Measurements from ENCODE around the gene PHF23. TPM values are rescaled to one million over a fixed set of nuclear protein-coding genes. Genes with fewer than 3 reads are reported as not detected.
A peak's percentile ranks its signal among the peaks of the same experiment; 100 is the strongest.

The PHF23 gene
- total RNA-seq, 2 donors from 2014 or later: 25.9 to 52.4 TPM

DNA sequence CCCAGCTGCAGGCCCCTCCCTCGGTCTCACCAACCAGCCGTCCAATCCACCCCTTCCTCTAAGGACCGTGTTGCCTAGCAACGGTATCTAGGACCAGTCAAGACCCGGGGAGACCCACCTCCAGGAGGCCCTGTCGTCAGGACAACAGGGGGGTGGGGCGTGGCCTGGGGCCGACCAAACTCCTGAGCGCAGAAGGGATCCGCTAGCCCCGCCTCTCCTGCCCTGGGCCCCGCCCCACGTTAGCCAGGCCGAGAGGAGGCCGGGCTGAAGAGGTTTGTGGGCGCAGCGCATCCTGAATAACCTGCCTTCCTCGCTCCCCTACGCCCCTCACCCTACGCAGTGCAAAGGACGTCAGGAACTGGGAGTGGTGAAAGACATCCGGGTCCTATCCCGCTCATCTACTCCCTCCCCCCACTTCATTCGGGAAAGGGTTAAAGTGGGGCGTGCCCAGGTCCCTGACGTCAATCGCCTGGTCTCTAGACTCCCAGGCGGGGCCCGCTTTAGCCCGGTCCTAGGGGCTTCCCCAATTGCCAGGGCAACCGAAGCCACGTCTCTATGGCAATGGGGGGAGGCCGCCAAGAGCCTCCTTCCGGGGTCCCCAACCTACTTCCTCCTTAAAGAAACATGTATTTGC is 34.3 kb downstream of the PHF23 start:
- DNase-seq (ENCODE audit: low spot score in 2 of 2): peak; percentile 87 to 91
- H3K9me3 Mint-ChIP-seq: no peaks in the 10 kb centered on the region
- peak; percentile 89 to 91 for ATAC-seq

GRCh38 chr17:7204336-7204735 is 34.9 kb downstream of the PHF23 start:
- no peaks in the 10 kb centered on the region for H3K9me3 Mint-ChIP-seq

More for the DNA sequence above, 34.3 kb downstream of the PHF23 start:
- H3K27ac Mint-ChIP-seq: peak overlapping the region; percentile 78 to 92
- no peaks in the 10 kb centered on the region for H3K36me3 Mint-ChIP-seq

GRCh38 chr17:7203391-7203790 is 35.9 kb downstream of the PHF23 start:
- Mint-ChIP-seq H3K27ac (no peak overlapping the region), H3K36me3 (no peaks in the 10 kb centered on the region), H3K9me3 (no peaks in the 10 kb centered on the region)
- ATAC-seq (no peak), DNase-seq (ENCODE audit: low spot score in 2 of 2) (no peak)

More at GRCh38 chr17:7204336-7204735, 34.9 kb downstream of the PHF23 start:
- H3K36me3 Mint-ChIP-seq: no peaks in the 10 kb centered on the region
- DNase-seq (ENCODE audit: low spot score in 2 of 2) (no peak), ATAC-seq (no peak)
- H3K27ac Mint-ChIP-seq: peak overlapping the region; percentile 78 to 92

GRCh38 chr17:7196651-7197401 is 42.4 kb downstream of the PHF23 start:
- DNase-seq (ENCODE audit: low spot score in 2 of 2): no peak
- no peak for ATAC-seq
- Mint-ChIP-seq H3K27ac (no peak overlapping the region), H3K9me3 (no peaks in the 10 kb centered on the region), H3K36me3 (no peaks in the 10 kb centered on the region)

DNA sequence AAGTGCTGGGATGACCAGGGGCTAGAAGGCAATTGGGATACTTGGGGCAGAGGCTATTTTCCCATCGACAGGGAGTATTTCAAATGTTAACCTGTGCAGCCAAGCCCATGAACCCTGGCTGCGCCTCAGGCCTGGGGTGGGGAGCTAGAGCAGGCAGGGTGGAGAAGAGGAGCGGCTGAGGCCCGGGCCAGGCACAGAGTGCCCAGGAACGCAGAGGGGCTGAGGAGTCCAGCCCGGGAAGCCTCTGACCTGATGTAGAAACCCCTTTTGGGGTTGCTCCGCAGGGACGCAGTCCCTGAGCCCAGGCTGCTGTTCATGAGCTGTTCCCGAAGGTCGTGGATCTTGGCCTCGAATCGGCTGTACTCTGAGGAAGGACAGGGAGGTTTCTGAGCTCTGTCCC is 43.3 kb downstream of the PHF23 start:
- H3K27ac Mint-ChIP-seq: no peak overlapping the region
- no peaks in the 10 kb centered on the region for H3K9me3 Mint-ChIP-seq
- no peaks in the 10 kb centered on the region for H3K36me3 Mint-ChIP-seq
- no peak for DNase-seq (ENCODE audit: low spot score in 2 of 2)
- no peak for ATAC-seq

DNA sequence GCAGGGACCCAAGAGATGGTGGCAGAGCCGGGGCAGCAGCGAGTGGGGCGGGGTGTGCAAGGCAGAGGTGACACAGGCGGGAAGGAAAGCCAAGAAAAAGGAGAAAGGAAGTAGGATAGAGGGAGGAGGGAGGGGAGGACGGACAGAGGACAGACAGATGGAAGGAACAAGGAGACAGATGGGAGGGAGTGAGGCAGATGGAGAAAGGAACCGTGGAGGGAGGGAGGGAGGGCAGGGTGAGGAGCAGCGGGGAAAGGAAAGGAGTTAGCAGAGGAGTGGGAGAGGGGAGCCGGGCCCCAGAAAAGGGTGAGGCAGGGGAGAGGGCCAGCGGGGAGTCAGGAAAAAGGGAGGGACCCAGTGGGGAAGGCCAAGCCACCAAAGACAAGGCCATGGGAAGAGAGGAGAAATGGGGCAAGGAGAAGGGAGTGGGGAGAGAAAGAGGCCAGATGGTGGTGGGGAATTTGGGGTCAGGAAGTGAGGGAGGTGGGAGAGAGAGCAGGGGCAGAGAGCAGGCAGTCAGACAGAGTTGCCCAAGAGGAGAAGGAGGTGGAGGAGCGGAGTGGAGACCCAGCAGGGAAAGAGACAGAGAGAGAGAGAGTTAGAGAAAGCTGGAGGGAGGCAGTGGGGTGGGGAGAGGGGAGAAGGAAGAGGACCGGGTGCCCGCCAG is 46.9 kb downstream of the PHF23 start:
- Mint-ChIP-seq H3K27ac (peak overlapping the region; percentile 50 to 70), H3K9me3 (no peaks in the 10 kb centered on the region), H3K36me3 (no peaks in the 10 kb centered on the region)
- DNase-seq (ENCODE audit: low spot score in 2 of 2) (no peak), ATAC-seq (no peak)

GRCh38 chr17:7191571-7192270 is 47.5 kb downstream of the PHF23 start:
- no peaks in the 10 kb centered on the region for H3K36me3 Mint-ChIP-seq
- H3K27ac Mint-ChIP-seq: peak overlapping the region in 1 of 2 donors; percentile 50
- peak in 1 of 2 donors; percentile 59 for ATAC-seq
- DNase-seq (ENCODE audit: low spot score in 2 of 2): peak in 1 of 2 donors; percentile 30
- no peaks in the 10 kb centered on the region for H3K9me3 Mint-ChIP-seq

GRCh38 chr17:7191069-7191468 is 48.2 kb downstream of the PHF23 start:
- H3K27ac Mint-ChIP-seq: no peak overlapping the region
- H3K9me3 Mint-ChIP-seq: no peaks in the 10 kb centered on the region
- no peak for DNase-seq (ENCODE audit: low spot score in 2 of 2)
- no peak for ATAC-seq
- H3K36me3 Mint-ChIP-seq: no peaks in the 10 kb centered on the region

DNA sequence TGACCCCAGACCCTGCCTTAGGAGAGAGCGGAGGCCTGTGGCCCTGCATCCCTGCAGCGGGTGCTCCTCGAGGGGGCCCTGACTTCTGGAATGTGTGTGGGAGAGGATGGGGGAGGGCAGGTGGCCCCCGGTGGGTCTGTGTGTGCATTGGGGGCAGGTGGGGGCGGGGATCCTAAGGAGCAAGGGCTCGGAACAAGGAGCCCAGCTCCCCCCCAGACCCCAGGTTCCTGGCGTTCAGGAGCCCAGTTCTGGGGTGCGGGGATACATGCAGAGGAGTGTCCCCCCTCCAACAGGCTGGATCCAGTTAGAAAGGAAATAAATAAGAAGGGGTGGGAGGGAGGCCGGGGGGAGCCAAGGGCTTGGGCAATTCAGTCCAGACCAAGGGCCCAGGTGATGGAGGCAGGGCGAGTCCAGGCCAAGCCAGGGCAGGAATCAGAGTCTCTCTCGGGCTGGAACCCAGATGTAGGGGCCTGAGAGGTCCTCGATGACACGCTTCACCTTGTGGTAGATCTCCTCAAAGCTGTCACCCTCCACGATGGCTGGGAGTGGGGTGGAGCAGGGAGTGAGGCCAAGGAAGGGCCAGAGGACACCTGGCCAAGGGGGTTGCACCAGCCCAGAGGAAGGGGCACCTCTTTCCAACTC is 48.9 kb downstream of the PHF23 start:
- no peak for DNase-seq (ENCODE audit: low spot score in 2 of 2)
- ATAC-seq: no peak
- Mint-ChIP-seq H3K27ac (no peak overlapping the region), H3K9me3 (no peaks in the 10 kb centered on the region), H3K36me3 (no peaks in the 10 kb centered on the region)

DNA sequence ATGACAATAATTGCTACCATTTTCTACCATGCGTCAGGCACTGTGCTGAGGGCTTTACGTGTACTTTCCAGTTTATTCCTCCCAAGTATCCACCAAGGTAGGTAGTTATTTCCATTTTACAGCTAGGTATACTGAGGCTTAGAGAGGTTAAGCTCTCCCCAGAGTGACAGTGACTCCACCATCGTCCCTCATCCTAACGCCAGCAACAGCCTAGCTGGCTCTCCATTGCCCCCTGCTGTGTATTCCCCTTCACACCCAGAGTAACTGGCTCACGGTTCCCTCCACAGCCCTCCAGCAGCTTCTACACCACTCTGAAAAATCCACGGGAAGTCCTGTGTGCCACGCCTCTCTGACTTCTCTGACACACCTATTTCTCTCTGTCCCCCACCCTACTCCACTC is 53.0 kb downstream of the PHF23 start:
- Mint-ChIP-seq H3K36me3 (no peaks in the 10 kb centered on the region), H3K27ac (peak overlapping the region in 1 of 2 donors; percentile 3), H3K9me3 (no peaks in the 10 kb centered on the region)
- peak in 1 of 2 donors; percentile 46 for ATAC-seq
- no peak for DNase-seq (ENCODE audit: low spot score in 2 of 2)

Other genes starting within 250 kb of the PHF23 start
- gene ALOX12, start 243.4 kb downstream of the PHF23 start, total RNA-seq: not detected
- 100 to 1,000 TPM; 127 to 217 TPM for gene RNASEK, start 226.8 kb downstream of the PHF23 start, total RNA-seq
- under 1 TPM; 0.59 to 0.86 TPM for gene BCL6B, start 216.4 kb downstream of the PHF23 start, total RNA-seq
- 10 to 100 TPM in 1 of 2 donors, 1 to 10 TPM in 1; 5.0 to 10.5 TPM for gene SLC16A13, start 203.4 kb downstream of the PHF23 start, total RNA-seq
- 1 to 10 TPM in 1 of 2 donors, under 1 TPM in 1; 0.30 to 1.1 TPM for gene SLC16A11, start 195.4 kb downstream of the PHF23 start, total RNA-seq
- gene CLEC10A, start 159.2 kb downstream of the PHF23 start, total RNA-seq: not detected
- gene ASGR2, start 124.6 kb downstream of the PHF23 start, total RNA-seq: not detected
- gene ASGR1, start 60.1 kb downstream of the PHF23 start, total RNA-seq: 1 to 10 TPM; 2.0 to 3.9 TPM
- gene DLG4, start 19.6 kb downstream of the PHF23 start, total RNA-seq: 10 to 100 TPM; 20.1 to 27.1 TPM
- 100 to 1,000 TPM; 360 to 445 TPM for gene ACADVL, start 19.5 kb downstream of the PHF23 start, total RNA-seq
- gene DVL2, start 4.9 kb downstream of the PHF23 start, total RNA-seq: 10 to 100 TPM; 56.2 to 73.4 TPM
- gene GABARAP, start 3.0 kb upstream of the PHF23 start, total RNA-seq: 100 to 1,000 TPM; 167 to 298 TPM
- gene CTDNEP1, start 12.3 kb upstream of the PHF23 start, total RNA-seq: 100 to 1,000 TPM; 171 to 179 TPM
- gene ELP5, start 12.8 kb upstream of the PHF23 start, total RNA-seq: 10 to 100 TPM; 45.6 to 62.3 TPM
- gene CLDN7, start 23.0 kb upstream of the PHF23 start, total RNA-seq: 1 to 10 TPM in 1 of 2 donors, under 1 TPM in 1; 0.55 to 1.5 TPM
- gene SLC2A4, start 42.3 kb upstream of the PHF23 start, total RNA-seq: under 1 TPM in 1 of 2 donors, not detected in 1; 0.51 TPM
- 1 to 10 TPM in 1 of 2 donors, under 1 TPM in 1; 0.18 to 1.7 TPM for gene YBX2, start 55.2 kb upstream of the PHF23 start, total RNA-seq
- 100 to 1,000 TPM; 493 to 836 TPM for gene EIF5A, start 68.2 kb upstream of the PHF23 start, total RNA-seq
- 10 to 100 TPM; 36.3 to 48.6 TPM for gene GPS2, start 75.9 kb upstream of the PHF23 start, total RNA-seq
- 10 to 100 TPM; 24.8 to 32.7 TPM for gene NEURL4, start 89.9 kb upstream of the PHF23 start, total RNA-seq
- gene ACAP1, start 97.1 kb upstream of the PHF23 start, total RNA-seq: 100 to 1,000 TPM; 400 to 610 TPM
- 10 to 100 TPM in 1 of 2 donors, 1 to 10 TPM in 1; 3.6 to 10.1 TPM for gene KCTD11, start 112.7 kb upstream of the PHF23 start, total RNA-seq
- under 1 TPM in 1 of 2 donors, not detected in 1; 0.21 TPM for gene TMEM95, start 115.7 kb upstream of the PHF23 start, total RNA-seq
- gene TNK1, start 141.6 kb upstream of the PHF23 start, total RNA-seq: 1 to 10 TPM; 2.7 to 5.3 TPM
- gene PLSCR3, start 155.1 kb upstream of the PHF23 start, total RNA-seq: 10 to 100 TPM; 58.2 to 77.5 TPM
- gene TMEM256, start 164.6 kb upstream of the PHF23 start, total RNA-seq: 100 to 1,000 TPM in 1 of 2 donors, 10 to 100 TPM in 1; 78.9 to 114 TPM
- 10 to 100 TPM; 14.5 to 15.8 TPM for gene NLGN2, start 168.4 kb upstream of the PHF23 start, total RNA-seq
- gene SPEM1, start 180.9 kb upstream of the PHF23 start, total RNA-seq: not detected
- under 1 TPM in 1 of 2 donors, not detected in 1; 0.14 TPM for gene SPEM2, start 186.2 kb upstream of the PHF23 start, total RNA-seq
- not detected for gene SPEM3, start 189.4 kb upstream of the PHF23 start, total RNA-seq
- gene TMEM102, start 196.0 kb upstream of the PHF23 start, total RNA-seq: 10 to 100 TPM in 1 of 2 donors, 1 to 10 TPM in 1; 9.2 to 13.2 TPM
- 10 to 100 TPM in 1 of 2 donors, 1 to 10 TPM in 1; 2.6 to 35.5 TPM for gene FGF11, start 200.1 kb upstream of the PHF23 start, total RNA-seq
- 10 to 100 TPM; 12.1 to 17.6 TPM for gene CHRNB1, start 205.6 kb upstream of the PHF23 start, total RNA-seq
- 10 to 100 TPM; 21.8 to 26.5 TPM for gene ZBTB4, start 240.2 kb upstream of the PHF23 start, total RNA-seq
- gene SLC35G6, start 242.0 kb upstream of the PHF23 start, total RNA-seq: not detected
- 100 to 1,000 TPM; 280 to 333 TPM for gene POLR2A, start 244.9 kb upstream of the PHF23 start, total RNA-seq